Neural crest cell (in vitro differentiated cells): ENCODE data around the gene WRAP73. TPM values are rescaled to one million over a fixed set of nuclear protein-coding genes. Genes with fewer than 3 reads are reported as not detected.
A peak's percentile ranks its signal among the peaks of the same experiment; 100 is the strongest.

ENCODE experiments used
- DNase-seq: peaks from one replicate; pipeline ENCODE4 v3.0.0; 2021; ENCODE audit warnings: low read depth, mixed read lengths, low spot score
- H3K27ac Mint-ChIP-seq: one replicate; pipeline ENCODE4 v1.8.0; 2021; ENCODE audit warnings: mild to moderate bottlenecking, mixed read lengths; ENCODE audit not compliant: unreplicated experiment
- H3K27me3 Mint-ChIP-seq: 2 replicates; pipeline ENCODE4 v1.8.0; 2021; ENCODE audit warnings: low read depth, mild to moderate bottlenecking, mixed read lengths
- H3K36me3 Mint-ChIP-seq: 2 replicates; pipeline ENCODE4 v1.8.0; 2021; ENCODE audit warnings: low read depth, mild to moderate bottlenecking, mixed read lengths
- H3K4me1 Mint-ChIP-seq: 2 replicates; pipeline ENCODE4 v1.8.0; 2021; ENCODE audit warnings: mixed read lengths
- H3K4me3 Mint-ChIP-seq: one replicate; pipeline ENCODE4 v1.8.0; 2021; ENCODE audit warnings: mild to moderate bottlenecking, mixed read lengths
- H3K9me3 Mint-ChIP-seq: 2 replicates; pipeline ENCODE4 v1.8.0; 2021; ENCODE audit warnings: mixed read lengths
- total RNA-seq: library from RNA; stranded (reverse); gene quantifications from 2 replicates; pipeline ENCODE4 v1.2.1, GENCODE V29; 2021
- TF ChIP-seq, protein P1 (sequence below): fragments of 200-600 bp; sonication (generic); conservative IDR thresholded peaks from 2 replicates; pipeline ENCODE4 v1.5.0; 2021; ENCODE audit warnings: antibody characterized with exemption, mild to moderate bottlenecking

The WRAP73 gene
- total RNA-seq, 1 donor from 2014 or later = 28.9 TPM

DNA sequence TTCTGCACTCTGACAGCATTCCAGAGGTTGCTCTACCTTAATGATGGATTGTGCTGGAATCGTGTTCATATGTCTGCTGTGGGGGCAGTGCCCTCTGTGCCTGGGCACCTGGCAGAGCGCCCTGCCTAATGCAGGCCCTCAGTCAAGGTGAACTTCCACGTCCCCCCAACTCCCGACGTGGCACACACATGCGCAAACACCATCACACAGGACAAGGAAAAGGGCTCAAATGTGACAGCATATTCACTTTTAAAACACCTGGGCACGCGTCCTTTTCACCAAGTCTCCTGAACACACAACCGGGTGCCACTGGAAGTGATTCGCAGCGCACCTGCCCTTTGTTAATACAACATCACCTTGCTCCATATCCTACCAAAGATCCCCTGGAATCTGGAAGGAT is 13.4 kb downstream of the WRAP73 start:
- no peaks in the 10 kb centered on the region for H3K9me3 Mint-ChIP-seq
- no peak overlapping the region for H3K4me3 Mint-ChIP-seq
- peaks cover 5% of the 10 kb centered on the region for H3K36me3 Mint-ChIP-seq
- no peak for DNase-seq
- no peaks in the 10 kb centered on the region for H3K27me3 Mint-ChIP-seq
- H3K27ac Mint-ChIP-seq = no peak overlapping the region
- H3K4me1 Mint-ChIP-seq = no peaks in the 10 kb centered on the region
- TF ChIP-seq, protein P1, sequence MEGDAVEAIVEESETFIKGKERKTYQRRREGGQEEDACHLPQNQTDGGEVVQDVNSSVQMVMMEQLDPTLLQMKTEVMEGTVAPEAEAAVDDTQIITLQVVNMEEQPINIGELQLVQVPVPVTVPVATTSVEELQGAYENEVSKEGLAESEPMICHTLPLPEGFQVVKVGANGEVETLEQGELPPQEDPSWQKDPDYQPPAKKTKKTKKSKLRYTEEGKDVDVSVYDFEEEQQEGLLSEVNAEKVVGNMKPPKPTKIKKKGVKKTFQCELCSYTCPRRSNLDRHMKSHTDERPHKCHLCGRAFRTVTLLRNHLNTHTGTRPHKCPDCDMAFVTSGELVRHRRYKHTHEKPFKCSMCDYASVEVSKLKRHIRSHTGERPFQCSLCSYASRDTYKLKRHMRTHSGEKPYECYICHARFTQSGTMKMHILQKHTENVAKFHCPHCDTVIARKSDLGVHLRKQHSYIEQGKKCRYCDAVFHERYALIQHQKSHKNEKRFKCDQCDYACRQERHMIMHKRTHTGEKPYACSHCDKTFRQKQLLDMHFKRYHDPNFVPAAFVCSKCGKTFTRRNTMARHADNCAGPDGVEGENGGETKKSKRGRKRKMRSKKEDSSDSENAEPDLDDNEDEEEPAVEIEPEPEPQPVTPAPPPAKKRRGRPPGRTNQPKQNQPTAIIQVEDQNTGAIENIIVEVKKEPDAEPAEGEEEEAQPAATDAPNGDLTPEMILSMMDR = no peak

DNA sequence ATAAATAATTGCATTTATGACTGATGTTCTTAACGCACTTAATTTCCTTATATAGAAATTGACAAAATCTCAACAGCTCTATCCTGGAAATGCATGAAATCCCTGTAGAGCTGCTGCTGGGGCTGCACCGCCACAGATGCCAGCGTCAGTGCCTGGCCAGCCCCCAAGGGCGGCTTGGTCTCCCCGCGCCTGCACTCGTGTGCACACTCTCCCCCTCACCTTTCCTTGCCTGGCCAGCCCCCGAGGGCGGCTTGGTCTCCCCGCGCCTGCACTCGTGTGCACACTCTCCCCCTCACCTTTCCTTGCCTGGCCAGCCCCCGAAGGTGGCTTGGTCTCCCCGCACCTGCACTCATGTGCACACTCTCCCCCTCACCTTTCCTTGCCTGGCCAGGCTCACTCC is 13.8 kb downstream of the WRAP73 start:
- no peak overlapping the region for H3K4me3 Mint-ChIP-seq
- TF ChIP-seq, protein P1 = no peak
- H3K4me1 Mint-ChIP-seq = no peaks in the 10 kb centered on the region

DNA sequence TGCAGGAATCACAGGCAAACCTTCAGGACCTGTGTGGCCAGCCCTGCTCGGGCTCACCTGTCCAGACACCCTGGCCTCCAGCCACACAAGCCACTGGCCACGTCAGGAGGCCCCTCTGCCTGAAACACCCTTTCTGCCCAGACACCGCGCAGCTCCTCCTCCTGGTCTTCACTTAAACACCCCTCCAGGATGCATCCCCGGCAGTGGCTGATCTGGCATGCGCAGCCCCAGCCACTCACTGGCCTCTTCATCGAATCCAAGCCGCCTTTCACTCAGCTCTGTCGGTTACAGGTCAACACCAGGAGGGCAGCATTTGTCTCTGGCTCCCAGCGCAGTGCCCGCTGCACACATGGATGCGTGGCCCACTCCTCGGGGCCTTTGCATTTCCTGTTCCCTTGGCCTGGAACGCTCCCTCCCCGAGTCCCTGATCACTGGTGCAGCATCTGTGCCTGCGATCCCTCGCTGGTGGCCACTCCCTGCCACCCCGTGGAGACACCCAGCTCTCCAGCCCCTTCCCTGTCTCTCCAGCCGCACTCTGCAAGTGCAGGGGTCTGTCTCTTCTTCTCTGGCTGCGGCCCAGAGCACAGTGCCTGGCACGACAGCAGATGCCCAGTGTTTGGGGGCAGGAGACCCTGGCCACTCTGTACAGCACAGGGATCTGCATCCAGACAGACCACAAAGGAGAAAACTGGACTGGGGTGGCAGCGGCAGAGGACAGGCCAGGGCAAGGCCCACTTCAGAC is 15.7 kb downstream of the WRAP73 start:
- Mint-ChIP-seq H3K27ac (peak overlapping the region; percentile 86), H3K4me3 (no peak overlapping the region), H3K9me3 (no peaks in the 10 kb centered on the region), H3K27me3 (no peaks in the 10 kb centered on the region), H3K4me1 (no peaks in the 10 kb centered on the region), H3K36me3 (peaks cover 5% of the 10 kb centered on the region)
- TF ChIP-seq, protein P1 = no peak
- DNase-seq = no peak

More for the DNA sequence above, 13.8 kb downstream of the WRAP73 start:
- Mint-ChIP-seq H3K9me3 (no peaks in the 10 kb centered on the region), H3K36me3 (peaks cover 5% of the 10 kb centered on the region), H3K27me3 (no peaks in the 10 kb centered on the region), H3K27ac (no peak overlapping the region)
- DNase-seq = no peak

DNA sequence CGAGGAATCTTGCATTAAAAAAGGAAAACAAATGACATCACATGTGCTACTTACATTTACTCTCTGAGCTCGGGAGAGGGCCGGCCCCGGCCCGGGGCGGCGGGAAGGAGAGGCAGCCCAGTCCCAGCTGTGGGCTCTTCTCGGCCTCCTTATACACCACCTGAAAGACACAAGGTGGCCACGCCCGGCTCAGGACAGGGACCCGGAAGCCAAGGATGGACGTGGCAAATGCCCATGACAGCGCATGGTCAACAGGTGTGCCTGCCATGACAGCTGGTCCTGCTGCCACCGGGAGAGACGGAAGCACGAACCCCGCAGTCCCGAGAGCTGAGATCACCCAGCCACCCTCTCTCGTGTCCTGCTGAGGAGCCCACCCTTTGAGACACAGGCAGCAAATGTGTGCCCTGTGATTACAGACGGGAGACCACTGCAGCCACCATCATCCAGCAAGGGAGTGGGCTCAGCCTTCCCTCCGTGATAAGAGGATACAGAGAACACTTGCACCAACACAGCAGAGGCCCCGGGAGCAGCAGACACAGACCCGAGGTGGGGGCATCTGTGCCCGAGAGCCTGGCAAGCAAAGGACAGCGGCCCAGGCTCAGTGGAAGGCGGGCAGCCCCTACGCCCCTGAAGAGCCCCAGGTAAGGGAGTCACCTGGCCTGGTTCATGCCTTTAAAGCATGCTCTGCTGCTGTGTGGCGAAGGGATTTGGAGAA is 16.4 kb downstream of the WRAP73 start:
- H3K36me3 Mint-ChIP-seq = peaks cover 5% of the 10 kb centered on the region
- DNase-seq = no peak
- no peak overlapping the region for H3K27ac Mint-ChIP-seq
- H3K9me3 Mint-ChIP-seq = no peaks in the 10 kb centered on the region
- H3K27me3 Mint-ChIP-seq = no peaks in the 10 kb centered on the region
- TF ChIP-seq, protein P1 = no peak
- no peak overlapping the region for H3K4me3 Mint-ChIP-seq
- no peaks in the 10 kb centered on the region for H3K4me1 Mint-ChIP-seq

DNA sequence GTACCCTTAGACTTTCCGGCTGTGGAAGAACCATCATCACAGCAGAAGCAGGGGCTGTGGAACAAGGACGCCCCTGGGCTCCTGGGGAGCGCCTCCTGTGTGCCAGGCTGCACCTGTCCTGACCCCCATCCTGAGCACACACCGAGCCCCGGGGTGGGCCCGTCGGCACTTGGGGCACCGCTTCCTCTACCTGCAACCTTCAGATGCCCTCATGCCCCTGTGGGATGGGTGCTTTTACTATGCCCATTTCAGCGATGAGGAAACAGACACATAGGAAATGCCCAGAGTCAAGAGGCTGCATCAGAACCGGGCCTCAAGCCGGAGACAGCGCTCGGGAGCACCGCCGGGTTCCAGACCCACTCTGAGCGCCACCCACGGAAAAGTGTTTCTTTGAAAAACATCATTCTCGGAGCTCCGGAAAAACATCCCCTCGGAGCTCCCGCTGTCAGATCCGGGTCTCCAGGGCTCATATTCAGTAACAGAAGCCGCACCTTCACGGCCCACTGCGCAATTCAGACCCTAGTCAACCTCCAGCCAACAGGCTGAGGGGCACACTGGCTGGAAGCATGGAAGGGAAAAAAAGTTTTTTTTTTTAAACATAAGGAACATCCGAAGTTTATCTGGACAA is 17.1 kb downstream of the WRAP73 start:
- Mint-ChIP-seq H3K36me3 (peaks cover 5% of the 10 kb centered on the region), H3K9me3 (no peaks in the 10 kb centered on the region), H3K4me3 (no peak overlapping the region), H3K27me3 (no peaks in the 10 kb centered on the region), H3K4me1 (no peaks in the 10 kb centered on the region), H3K27ac (no peak overlapping the region)
- no peak for DNase-seq
- TF ChIP-seq, protein P1 = no peak
